GM19238 (cell line): Measurements from ENCODE around the gene ZNF512.
"Not testable (repeated sequence)": the region's sequence is repeated elsewhere in the genome, so short reads cannot be mapped to it uniquely, and the experiment has no call there.

Experiments used
- DNase-seq: peaks from one replicate; pipeline ENCODE4 v3.0.0; 2011; ENCODE audit warnings: low spot score; ENCODE audit not compliant: insufficient read length

The ZNF512 gene

GRCh38 chr2:27582695-27583389, at the start of gene ZNF512:
ZNF512 (plus strand) TSS chr2:27583042; CDS start chr2:27583113, 71 bp downstream.
- peak; percentile 80 for DNase-seq

- no peak for DNase-seq
These were observed 45.6 kb upstream of the ZNF512 start for GRCh38 chr2:27537287-27537686.

GRCh38 chr2:27538839-27539450, 43.9 kb upstream of the ZNF512 start:
- DNase-seq, result not testable (repeated sequence)

- DNase-seq, result not testable (repeated sequence)
These were observed 43.2 kb upstream of the ZNF512 start for GRCh38 chr2:27539649-27540048.

- DNase-seq, result no peak
These were observed 38.6 kb upstream of the ZNF512 start for GRCh38 chr2:27544143-27544821.

- DNase-seq, result no peak
These were observed 37.3 kb upstream of the ZNF512 start for GRCh38 chr2:27545348-27546141.

- no peak for DNase-seq
These were observed 33.5 kb upstream of the ZNF512 start for GRCh38 chr2:27549303-27549702.

GRCh38 chr2:27551514-27551913, 31.3 kb upstream of the ZNF512 start:
- no peak for DNase-seq

GRCh38 chr2:27552941-27553340, 29.9 kb upstream of the ZNF512 start:
- DNase-seq, result no peak

- DNase-seq, result not testable (repeated sequence)
These were observed 28.4 kb upstream of the ZNF512 start for GRCh38 chr2:27554451-27554850.

- DNase-seq, result no peak
These were observed 23.6 kb upstream of the ZNF512 start for GRCh38 chr2:27559228-27559627.

- no peak for DNase-seq
These were observed 21.8 kb upstream of the ZNF512 start for GRCh38 chr2:27561060-27561459.

GRCh38 chr2:27566628-27567027, 16.2 kb upstream of the ZNF512 start:
- no peak for DNase-seq

GRCh38 chr2:27569398-27569797, 13.4 kb upstream of the ZNF512 start:
- DNase-seq, result no peak

- no peak for DNase-seq
These were observed 11.6 kb upstream of the ZNF512 start for GRCh38 chr2:27571197-27571596.

GRCh38 chr2:27571681-27572080, 11.2 kb upstream of the ZNF512 start:
- no peak for DNase-seq

- no peak for DNase-seq
These were observed 10.4 kb upstream of the ZNF512 start for GRCh38 chr2:27572439-27572838.

- DNase-seq, result no peak
These were observed 9.8 kb upstream of the ZNF512 start for GRCh38 chr2:27572998-27573429.

GRCh38 chr2:27573452-27573851, 9.4 kb upstream of the ZNF512 start:
- DNase-seq, result no peak

GRCh38 chr2:27581417-27582128, 1.3 kb upstream of the ZNF512 start:
- no peak for DNase-seq

- DNase-seq, result no peak
These were observed 630 bp upstream of the ZNF512 start for GRCh38 chr2:27582129-27582694.
